GM23338 (cell line): ENCODE data around the gene MPRIP. TPM values are rescaled to one million over a fixed set of nuclear protein-coding genes. Genes with fewer than 3 reads are reported as not detected.

Experiments
- ATAC-seq: fragments of 200-7000 bp; cut with Tn5 transposase; 3 replicates; pipeline ENCODE4 v1.9.1; 2020
- DNase-seq: peaks from one replicate; pipeline ENCODE4 v3.0.0-alpha.2; 2015; ENCODE audit warnings: low spot score
- H2AFZ ChIP-seq: fragments of 200-600 bp; sonication (generic); 2 replicates; pipeline ENCODE4 v1.8.0; 2016; ENCODE audit warnings: antibody characterized with exemption, mild to moderate bottlenecking, moderate library complexity
- H3F3A ChIP-seq: fragments of 200-600 bp; sonication (generic); replicated peaks from 2 replicates; pipeline ENCODE4 v1.8.0; 2017; ENCODE audit warnings: antibody characterized with exemption, mixed run types, low read depth
- H3K27ac ChIP-seq: fragments of 200-600 bp; sonication (generic); 2 replicates; pipeline ENCODE4 v1.6.1; 2016; ENCODE audit warnings: low read depth
- H3K27me3 ChIP-seq: fragments of 200-600 bp; sonication (generic); 2 replicates; pipeline ENCODE4 v1.8.0; 2016; ENCODE audit warnings: mild to moderate bottlenecking, mixed run types, moderate library complexity; ENCODE audit not compliant: insufficient read depth
- H3K36me3 ChIP-seq: fragments of 200-600 bp; sonication (generic); 2 replicates; pipeline ENCODE4 v1.8.0; 2016; ENCODE audit warnings: mild to moderate bottlenecking; ENCODE audit not compliant: insufficient read depth
- H3K4me1 ChIP-seq: fragments of 200-600 bp; sonication (generic); 2 replicates; pipeline ENCODE4 v1.8.0; 2016; ENCODE audit warnings: mild to moderate bottlenecking, moderate library complexity; ENCODE audit not compliant: insufficient read depth
- H3K4me2 ChIP-seq: fragments of 200-600 bp; sonication (generic); 2 replicates; pipeline ENCODE4 v1.7.1; 2017; ENCODE audit warnings: mixed run types
- H3K4me3 ChIP-seq: fragments of 200-600 bp; sonication (generic); 2 replicates; pipeline ENCODE4 v1.6.1; 2016; ENCODE audit warnings: mixed run types
- H3K79me2 ChIP-seq: fragments of 200-600 bp; sonication (generic); replicated peaks from 2 replicates; pipeline ENCODE4 v1.8.0; 2017; ENCODE audit warnings: mild to moderate bottlenecking; ENCODE audit not compliant: insufficient read depth
- H3K9me2 ChIP-seq: fragments of 200-600 bp; sonication (generic); 2 replicates; pipeline ENCODE4 v1.8.0; 2017; ENCODE audit not compliant: insufficient read depth
- H4K20me1 ChIP-seq: fragments of 200-600 bp; sonication (generic); replicated peaks from 2 replicates; pipeline ENCODE4 v1.8.0; 2017; ENCODE audit warnings: mild to moderate bottlenecking; ENCODE audit not compliant: insufficient read depth
- H3K27ac Mint-ChIP-seq: 2 replicates; pipeline ENCODE4 v1.8.0; 2020; ENCODE audit warnings: inconsistent platforms, mild to moderate bottlenecking, moderate library complexity, mixed read lengths
- H3K27me3 Mint-ChIP-seq: 3 replicates; pipeline ENCODE4 v1.8.0; 2022; ENCODE audit warnings: low read depth, mild to moderate bottlenecking, moderate library complexity, mixed read lengths, inconsistent platforms; ENCODE audit not compliant: insufficient read depth, poor library complexity
- H3K36me3 Mint-ChIP-seq: 3 replicates; pipeline ENCODE4 v1.8.0; 2021; ENCODE audit warnings: low read depth, mild to moderate bottlenecking, inconsistent platforms, moderate library complexity, mixed read lengths
- H3K4me1 Mint-ChIP-seq: 3 replicates; pipeline ENCODE4 v1.8.0; 2020; ENCODE audit warnings: mild to moderate bottlenecking, inconsistent platforms, mixed read lengths
- H3K4me3 Mint-ChIP-seq: 3 replicates; pipeline ENCODE4 v1.8.0; 2021; ENCODE audit warnings: moderate library complexity, mild to moderate bottlenecking, inconsistent platforms, mixed read lengths
- H3K9me3 Mint-ChIP-seq: 3 replicates; pipeline ENCODE4 v1.8.0; 2020; ENCODE audit warnings: moderate library complexity, mild to moderate bottlenecking, inconsistent platforms, mixed read lengths
- CREB1 ChIP-seq: fragments of 250-450 bp; sonication (Bioruptor Pico); IDR thresholded peaks from 2 replicates; pipeline ENCODE4 v1.5.0; 2020; ENCODE audit warnings: low read depth, mild to moderate bottlenecking, moderate library complexity
- EZH2 ChIP-seq: fragments of 200-600 bp; sonication (generic); IDR thresholded peaks from one replicate; pipeline ENCODE4 v1.8.0; 2017; ENCODE audit warnings: antibody characterized with exemption, mild to moderate bottlenecking, low read depth; ENCODE audit not compliant: unreplicated experiment
- EZH2phosphoT487 ChIP-seq: fragments of 200-600 bp; sonication (generic); IDR thresholded peaks from one replicate; pipeline ENCODE4 v1.8.1; 2018; ENCODE audit warnings: antibody characterized with exemption; ENCODE audit not compliant: unreplicated experiment
- JUNB ChIP-seq: IDR thresholded peaks from one replicate; pipeline ENCODE4 v1.6.1; 2016; ENCODE audit warnings: antibody characterized with exemption; ENCODE audit not compliant: unreplicated experiment
- NANOG ChIP-seq: IDR thresholded peaks from 2 replicates; pipeline ENCODE4 v1.6.1; 2016; ENCODE audit warnings: antibody characterized with exemption, borderline replicate concordance
- STAT1 ChIP-seq: IDR thresholded peaks from one replicate; pipeline ENCODE4 v1.6.1; 2016; ENCODE audit warnings: antibody characterized with exemption; ENCODE audit not compliant: unreplicated experiment
- ZNF114 ChIP-seq: fragments of 250-450 bp; sonication (Bioruptor Pico); IDR thresholded peaks from 2 replicates; pipeline ENCODE4 v1.5.0; 2020; ENCODE audit warnings: mild to moderate bottlenecking, moderate library complexity
- ZNF331 ChIP-seq: fragments of 250-450 bp; sonication (Bioruptor Pico); IDR thresholded peaks from 2 replicates; pipeline ENCODE4 v1.5.0; 2020; ENCODE audit warnings: low read depth, mild to moderate bottlenecking, moderate library complexity
- polyA plus RNA-seq: library from polyadenylated mRNA; unstranded; fragments of >200 nt; fragmentation: Nextera tagmentation; extraction: Ambion mirVana; gene quantifications from 2 replicates; pipeline ENCODE4 v1.2.1, GENCODE V29; 2016
- total RNA-seq: library from RNA; depleted of rRNA; stranded (reverse); fragments of >200 nt; shearing (Covaris generic); gene quantifications from 2 replicates; pipeline ENCODE4 v1.2.3, GENCODE V29; 2014
- TF ChIP-seq, protein P1 (sequence below): IDR thresholded peaks from 2 replicates; pipeline ENCODE4 v1.6.1; 2016; ENCODE audit warnings: antibody characterized with exemption
- TF ChIP-seq, protein P2 (sequence below): fragments of 250-450 bp; sonication (Bioruptor Pico); IDR thresholded peaks from 2 replicates; pipeline ENCODE4 v1.5.0; 2020; ENCODE audit warnings: mild to moderate bottlenecking, moderate library complexity

Gene MPRIP
- total and polyA plus RNA-seq, 2 experiments from 2014 or later = 39.3 to 113 TPM

- no peaks in the 10 kb centered on the region for H3K79me2 ChIP-seq
- no peaks in the 10 kb centered on the region for H3F3A ChIP-seq
- DNase-seq (no peak), ATAC-seq (no peak)
- Mint-ChIP-seq H3K4me1 (no peaks in the 10 kb centered on the region; the same call in 2 of the 3 replicates), H3K27me3 (peaks cover 8% of the 10 kb centered on the region), H3K27ac (no peak overlapping the region), H3K4me3 (no peak overlapping the region), H3K9me3 (peaks cover 3% of the 10 kb centered on the region; the same call in 2 of the 3 replicates), H3K36me3 (no peaks in the 10 kb centered on the region)
- no peak overlapping the region for H3K27ac ChIP-seq
- no peak overlapping the region for H3K4me2 ChIP-seq
- H2AFZ ChIP-seq = no peak overlapping the region
- H3K9me2 ChIP-seq = no peaks in the 10 kb centered on the region
- no peaks in the 10 kb centered on the region for H4K20me1 ChIP-seq
- H3K4me3 ChIP-seq = no peak overlapping the region
- H3K36me3 ChIP-seq = no peaks in the 10 kb centered on the region
- TF ChIP-seq EZH2phosphoT487 (no peak), ZNF114 (CRISPR knock-in tag) (no peak), JUNB (no peak), ZNF331 (CRISPR knock-in tag) (no peak)
- TF ChIP-seq, protein P1, sequence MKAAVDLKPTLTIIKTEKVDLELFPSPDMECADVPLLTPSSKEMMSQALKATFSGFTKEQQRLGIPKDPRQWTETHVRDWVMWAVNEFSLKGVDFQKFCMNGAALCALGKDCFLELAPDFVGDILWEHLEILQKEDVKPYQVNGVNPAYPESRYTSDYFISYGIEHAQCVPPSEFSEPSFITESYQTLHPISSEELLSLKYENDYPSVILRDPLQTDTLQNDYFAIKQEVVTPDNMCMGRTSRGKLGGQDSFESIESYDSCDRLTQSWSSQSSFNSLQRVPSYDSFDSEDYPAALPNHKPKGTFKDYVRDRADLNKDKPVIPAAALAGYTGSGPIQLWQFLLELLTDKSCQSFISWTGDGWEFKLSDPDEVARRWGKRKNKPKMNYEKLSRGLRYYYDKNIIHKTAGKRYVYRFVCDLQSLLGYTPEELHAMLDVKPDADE = no peak
- no peaks in the 10 kb centered on the region for H3K27me3 ChIP-seq
- H3K4me1 ChIP-seq = no peaks in the 10 kb centered on the region
Observed at GRCh38 chr17:17022011-17022410, 20.2 kb upstream of the MPRIP start.

DNA sequence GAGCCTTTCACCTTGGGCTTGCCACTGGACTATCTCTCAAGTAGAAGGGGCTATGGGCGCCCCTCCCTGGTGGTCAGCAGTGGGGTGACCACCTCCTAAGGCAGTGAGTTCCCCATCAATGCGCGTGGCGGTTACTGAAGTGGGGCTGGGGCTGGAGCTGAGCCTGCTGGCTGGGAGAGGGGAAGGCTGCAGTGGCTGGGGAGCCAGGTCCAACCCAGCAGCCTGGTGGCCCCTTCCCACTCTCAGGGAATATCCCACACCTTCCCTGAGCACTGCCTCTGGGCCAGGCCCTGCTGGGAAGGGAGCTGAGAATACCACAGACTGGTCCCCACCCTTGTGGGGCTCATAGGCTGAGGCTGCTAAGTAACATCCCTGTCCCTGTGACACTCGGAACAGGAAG lies 19.8 kb upstream of the MPRIP start:
- H3K36me3 ChIP-seq = no peaks in the 10 kb centered on the region
- no peaks in the 10 kb centered on the region for H3K4me1 ChIP-seq
- Mint-ChIP-seq H3K4me3 (no peak overlapping the region), H3K27me3 (peaks cover 9% of the 10 kb centered on the region), H3K9me3 (no peaks in the 10 kb centered on the region; the same call in 2 of the 3 replicates), H3K4me1 (no peaks in the 10 kb centered on the region; the same call in 2 of the 3 replicates), H3K27ac (no peak overlapping the region), H3K36me3 (no peaks in the 10 kb centered on the region)
- no peak for TF ChIP-seq STAT1
- TF ChIP-seq, protein P2, sequence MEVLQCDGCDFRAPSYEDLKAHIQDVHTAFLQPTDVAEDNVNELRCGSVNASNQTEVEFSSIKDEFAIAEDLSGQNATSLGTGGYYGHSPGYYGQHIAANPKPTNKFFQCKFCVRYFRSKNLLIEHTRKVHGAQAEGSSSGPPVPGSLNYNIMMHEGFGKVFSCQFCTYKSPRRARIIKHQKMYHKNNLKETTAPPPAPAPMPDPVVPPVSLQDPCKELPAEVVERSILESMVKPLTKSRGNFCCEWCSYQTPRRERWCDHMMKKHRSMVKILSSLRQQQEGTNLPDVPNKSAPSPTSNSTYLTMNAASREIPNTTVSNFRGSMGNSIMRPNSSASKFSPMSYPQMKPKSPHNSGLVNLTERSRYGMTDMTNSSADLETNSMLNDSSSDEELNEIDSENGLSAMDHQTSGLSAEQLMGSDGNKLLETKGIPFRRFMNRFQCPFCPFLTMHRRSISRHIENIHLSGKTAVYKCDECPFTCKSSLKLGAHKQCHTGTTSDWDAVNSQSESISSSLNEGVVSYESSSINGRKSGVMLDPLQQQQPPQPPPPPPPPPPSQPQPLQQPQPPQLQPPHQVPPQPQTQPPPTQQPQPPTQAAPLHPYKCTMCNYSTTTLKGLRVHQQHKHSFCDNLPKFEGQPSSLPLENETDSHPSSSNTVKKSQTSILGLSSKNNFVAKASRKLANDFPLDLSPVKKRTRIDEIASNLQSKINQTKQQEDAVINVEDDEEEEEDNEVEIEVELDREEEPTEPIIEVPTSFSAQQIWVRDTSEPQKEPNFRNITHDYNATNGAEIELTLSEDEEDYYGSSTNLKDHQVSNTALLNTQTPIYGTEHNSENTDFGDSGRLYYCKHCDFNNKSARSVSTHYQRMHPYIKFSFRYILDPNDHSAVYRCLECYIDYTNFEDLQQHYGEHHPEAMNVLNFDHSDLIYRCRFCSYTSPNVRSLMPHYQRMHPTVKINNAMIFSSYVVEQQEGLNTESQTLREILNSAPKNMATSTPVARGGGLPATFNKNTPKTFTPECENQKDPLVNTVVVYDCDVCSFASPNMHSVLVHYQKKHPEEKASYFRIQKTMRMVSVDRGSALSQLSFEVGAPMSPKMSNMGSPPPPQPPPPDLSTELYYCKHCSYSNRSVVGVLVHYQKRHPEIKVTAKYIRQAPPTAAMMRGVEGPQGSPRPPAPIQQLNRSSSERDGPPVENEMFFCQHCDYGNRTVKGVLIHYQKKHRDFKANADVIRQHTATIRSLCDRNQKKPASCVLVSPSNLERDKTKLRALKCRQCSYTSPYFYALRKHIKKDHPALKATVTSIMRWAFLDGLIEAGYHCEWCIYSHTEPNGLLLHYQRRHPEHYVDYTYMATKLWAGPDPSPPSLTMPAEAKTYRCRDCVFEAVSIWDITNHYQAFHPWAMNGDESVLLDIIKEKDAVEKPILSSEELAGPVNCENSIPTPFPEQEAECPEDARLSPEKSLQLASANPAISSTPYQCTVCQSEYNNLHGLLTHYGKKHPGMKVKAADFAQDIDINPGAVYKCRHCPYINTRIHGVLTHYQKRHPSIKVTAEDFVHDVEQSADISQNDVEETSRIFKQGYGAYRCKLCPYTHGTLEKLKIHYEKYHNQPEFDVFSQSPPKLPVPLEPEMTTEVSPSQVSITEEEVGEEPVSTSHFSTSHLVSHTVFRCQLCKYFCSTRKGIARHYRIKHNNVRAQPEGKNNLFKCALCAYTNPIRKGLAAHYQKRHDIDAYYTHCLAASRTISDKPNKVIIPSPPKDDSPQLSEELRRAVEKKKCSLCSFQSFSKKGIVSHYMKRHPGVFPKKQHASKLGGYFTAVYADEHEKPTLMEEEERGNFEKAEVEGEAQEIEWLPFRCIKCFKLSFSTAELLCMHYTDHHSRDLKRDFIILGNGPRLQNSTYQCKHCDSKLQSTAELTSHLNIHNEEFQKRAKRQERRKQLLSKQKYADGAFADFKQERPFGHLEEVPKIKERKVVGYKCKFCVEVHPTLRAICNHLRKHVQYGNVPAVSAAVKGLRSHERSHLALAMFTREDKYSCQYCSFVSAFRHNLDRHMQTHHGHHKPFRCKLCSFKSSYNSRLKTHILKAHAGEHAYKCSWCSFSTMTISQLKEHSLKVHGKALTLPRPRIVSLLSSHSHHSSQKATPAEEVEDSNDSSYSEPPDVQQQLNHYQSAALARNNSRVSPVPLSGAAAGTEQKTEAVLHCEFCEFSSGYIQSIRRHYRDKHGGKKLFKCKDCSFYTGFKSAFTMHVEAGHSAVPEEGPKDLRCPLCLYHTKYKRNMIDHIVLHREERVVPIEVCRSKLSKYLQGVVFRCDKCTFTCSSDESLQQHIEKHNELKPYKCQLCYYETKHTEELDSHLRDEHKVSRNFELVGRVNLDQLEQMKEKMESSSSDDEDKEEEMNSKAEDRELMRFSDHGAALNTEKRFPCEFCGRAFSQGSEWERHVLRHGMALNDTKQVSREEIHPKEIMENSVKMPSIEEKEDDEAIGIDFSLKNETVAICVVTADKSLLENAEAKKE (CRISPR knock-in tag) = no peak
- TF ChIP-seq NANOG = no peak
- TF ChIP-seq ZNF331 (CRISPR knock-in tag) = no peak
- TF ChIP-seq CREB1 (CRISPR knock-in tag) = no peak
- no peak for TF ChIP-seq EZH2
- no peak for TF ChIP-seq JUNB
- TF ChIP-seq, protein P1 = no peak
- TF ChIP-seq ZNF114 (CRISPR knock-in tag) = no peak
- H3K79me2 ChIP-seq = no peaks in the 10 kb centered on the region
- H2AFZ ChIP-seq = no peak overlapping the region; the same call in 1 of the 2 replicates
- no peaks in the 10 kb centered on the region for H3K27me3 ChIP-seq
- no peak overlapping the region for H3K27ac ChIP-seq
- no peaks in the 10 kb centered on the region for H4K20me1 ChIP-seq
- ATAC-seq = no peak
- H3K9me2 ChIP-seq = no peaks in the 10 kb centered on the region
- no peak overlapping the region for H3K4me3 ChIP-seq
- H3K4me2 ChIP-seq = no peak overlapping the region
- H3F3A ChIP-seq = no peaks in the 10 kb centered on the region
- no peak for DNase-seq
